GM21515 (cell line): ENCODE measurements around the gene CHST7.
"Not testable (repeated sequence)": the region's sequence is repeated elsewhere in the genome, so short reads cannot be mapped to it uniquely, and the experiment has no call there.

ENCODE experiments used
- ATAC-seq: cut with Tn5 transposase; IDR thresholded peaks from one replicate; pipeline ENCODE4 v1.9.1; 2021; ENCODE audit not compliant: unreplicated experiment

CHST7 gene

GRCh38 chrX:46573331-46573891 is at the start of gene CHST7:
CHST7 (plus strand) TSS chrX:46573765; CDS start chrX:46573932, 167 bp downstream.
- peak; percentile 41 for ATAC-seq

- not testable (repeated sequence) for ATAC-seq
These were observed 44.9 kb upstream of the CHST7 start for GRCh38 chrX:46528640-46529039.

GRCh38 chrX:46529740-46530403 is 43.7 kb upstream of the CHST7 start:
- not testable (repeated sequence) for ATAC-seq

- ATAC-seq: not testable (repeated sequence)
These were observed 43.1 kb upstream of the CHST7 start for GRCh38 chrX:46530404-46530908.

GRCh38 chrX:46531442-46531841 is 42.1 kb upstream of the CHST7 start:
- ATAC-seq: no peak

GRCh38 chrX:46543441-46543840 is 30.1 kb upstream of the CHST7 start:
- no peak for ATAC-seq

- not testable (repeated sequence) for ATAC-seq
These were observed 29.0 kb upstream of the CHST7 start for GRCh38 chrX:46544527-46544926.

- ATAC-seq: peak; percentile 83
These were observed 28.2 kb upstream of the CHST7 start, which contains the start of gene ZNF674 for GRCh38 chrX:46545111-46546005. ZNF674 (minus strand) TSS chrX:46545421; CDS start chrX:46542087, 3,334 bp downstream.

- ATAC-seq: no peak
These were observed 25.7 kb upstream of the CHST7 start for GRCh38 chrX:46547857-46548256.

- ATAC-seq: no peak
These were observed 23.7 kb upstream of the CHST7 start for GRCh38 chrX:46549914-46550313.

GRCh38 chrX:46551494-46552128 is 22.0 kb upstream of the CHST7 start:
- ATAC-seq: no peak

- no peak for ATAC-seq
These were observed 19.6 kb upstream of the CHST7 start for GRCh38 chrX:46553935-46554334.

- no peak for ATAC-seq
These were observed 18.6 kb upstream of the CHST7 start for GRCh38 chrX:46554942-46555341.

- no peak for ATAC-seq
These were observed 14.5 kb upstream of the CHST7 start for GRCh38 chrX:46559062-46559461.

- ATAC-seq: peak; percentile 98
These were observed 11.5 kb upstream of the CHST7 start for GRCh38 chrX:46561824-46562657.

- ATAC-seq: no peak
These were observed 6.2 kb upstream of the CHST7 start for GRCh38 chrX:46567388-46567787.

- no peak for ATAC-seq
These were observed 3.9 kb upstream of the CHST7 start for GRCh38 chrX:46569621-46570020.

- ATAC-seq: no peak
These were observed 1.9 kb upstream of the CHST7 start for GRCh38 chrX:46571423-46572339.

- ATAC-seq: peak; percentile 43
These were observed 1.1 kb upstream of the CHST7 start for GRCh38 chrX:46572340-46572936.
